ENCODE data around the gene IMMP2L.

GRCh38 chr7:111010798-111011197, 551.5 kb downstream of the IMMP2L start:
- TF ChIP-seq POLR2A (IDR thresholded peaks at IDR 0.05) (no peak), CTCF (IDR thresholded peaks at IDR 0.05) (no peak)

Data from body of pancreas (tissue), 4 donors.